HepG2 (cell line): ENCODE results near the gene DYNC1I2. TPM values are rescaled to one million over a fixed set of nuclear protein-coding genes. Genes with fewer than 3 reads are reported as not detected.

Experiments used
- ARNT2 ChIP-seq: sonication (generic); formaldehyde crosslinking; IDR thresholded peaks from 2 replicates; pipeline ENCODE4 v1.8.0; 2022; ENCODE audit warnings: mild to moderate bottlenecking, low read depth, missing genetic modification reagents, moderate library complexity
- ATF1 ChIP-seq: IDR thresholded peaks from 2 replicates; pipeline ENCODE4 v1.6.1; 2016; ENCODE audit warnings: mild to moderate bottlenecking, control low read depth
- E2F1 ChIP-seq: sonication (generic); formaldehyde crosslinking; IDR thresholded peaks from 2 replicates; pipeline ENCODE4 v1.5.0; 2020; ENCODE audit warnings: missing genetic modification reagents
- ELF1 ChIP-seq: sonication (generic); formaldehyde crosslinking; IDR thresholded peaks from 2 replicates; pipeline ENCODE4 v1.4.0; 2020; ENCODE audit warnings: missing genetic modification reagents
- FOXA1 ChIP-seq, 2 experiments: fragments of 450-650 bp in 1 of 2; sonication (generic) in 1 of 2; formaldehyde crosslinking in 1 of 2; IDR thresholded peaks; 2 replicates each; pipeline versions ENCODE4 v1.4.0 to v1.6.1; 2016 to 2020; ENCODE audit warnings: missing genetic modification reagents in 1 of 2
- KDM4B ChIP-seq: sonication (generic); formaldehyde crosslinking; IDR thresholded peaks from 2 replicates; pipeline ENCODE4 v1.4.0; 2020; ENCODE audit warnings: missing genetic modification reagents
- KLF12 ChIP-seq: sonication (generic); formaldehyde crosslinking; IDR thresholded peaks from 2 replicates; pipeline ENCODE4 v1.4.0; 2020; ENCODE audit warnings: missing genetic modification reagents, borderline replicate concordance
- MAFK ChIP-seq, 2 experiments: IDR thresholded peaks in 1 of 2; conservative IDR thresholded peaks in 1 of 2; 2 replicates each; pipeline ENCODE4 v1.6.1; 2011; ENCODE audit warnings: improper control_type of control experiment in 2 of 2, low read length in 2 of 2
- MIXL1 ChIP-seq: IDR thresholded peaks from 2 replicates; pipeline ENCODE4 v1.6.1; 2016
- NAIF1 ChIP-seq: sonication (generic); formaldehyde crosslinking; IDR thresholded peaks from 2 replicates; pipeline ENCODE4 v1.5.0; 2020; ENCODE audit warnings: mild to moderate bottlenecking, missing genetic modification reagents, borderline replicate concordance
- POLR2A ChIP-seq, 2 experiments: IDR thresholded peaks; 2 replicates each; pipeline ENCODE4 v1.6.1; 2011; ENCODE audit warnings: low read depth in 2 of 2, low read length in 2 of 2, mild to moderate bottlenecking in 1 of 2, moderate library complexity in 1 of 2; ENCODE audit not compliant: insufficient read depth in 1 of 2
- RNF2 ChIP-seq: fragments of 450-650 bp; conservative IDR thresholded peaks from 2 replicates; pipeline ENCODE4 v1.6.1; 2016; ENCODE audit warnings: low read depth
- SNAPC2 ChIP-seq: sonication (generic); formaldehyde crosslinking; IDR thresholded peaks from 2 replicates; pipeline ENCODE4 v1.8.1; 2022; ENCODE audit warnings: mild to moderate bottlenecking, missing genetic modification reagents
- SP4 ChIP-seq: sonication (generic); formaldehyde crosslinking; IDR thresholded peaks from 2 replicates; pipeline ENCODE4 v1.8.1; 2023; ENCODE audit warnings: mild to moderate bottlenecking, missing genetic modification reagents
- TFAP4 ChIP-seq: sonication (generic); IDR thresholded peaks from 2 replicates; pipeline ENCODE4 v1.6.1; 2016; ENCODE audit warnings: low read depth, borderline replicate concordance
- ZBTB3 ChIP-seq: sonication (generic); formaldehyde crosslinking; IDR thresholded peaks from 2 replicates; pipeline ENCODE4 v1.4.0; 2020; ENCODE audit warnings: low read depth, mild to moderate bottlenecking, moderate library complexity, missing genetic modification reagents, borderline replicate concordance
- ZGPAT ChIP-seq: IDR thresholded peaks from 2 replicates; pipeline ENCODE4 v1.6.1; 2016; ENCODE audit warnings: mild to moderate bottlenecking
- ZNF138 ChIP-seq: sonication (generic); formaldehyde crosslinking; IDR thresholded peaks from 2 replicates; pipeline ENCODE4 v1.5.0; 2020; ENCODE audit warnings: mild to moderate bottlenecking, low read depth, missing genetic modification reagents
- ZNF160 ChIP-seq: sonication (generic); formaldehyde crosslinking; IDR thresholded peaks from 2 replicates; pipeline ENCODE4 v1.8.0; 2022; ENCODE audit warnings: mild to moderate bottlenecking, inconsistent platforms, missing genetic modification reagents
- ZNF263 ChIP-seq: sonication (generic); formaldehyde crosslinking; IDR thresholded peaks from 2 replicates; pipeline ENCODE4 v1.4.0; 2020; ENCODE audit warnings: missing genetic modification reagents
- ZNF546 ChIP-seq: sonication (generic); formaldehyde crosslinking; conservative IDR thresholded peaks from 2 replicates; pipeline ENCODE4 v1.8.1; 2023; ENCODE audit warnings: mild to moderate bottlenecking, missing genetic modification reagents
- ZNF567 ChIP-seq: sonication (generic); formaldehyde crosslinking; IDR thresholded peaks from 2 replicates; pipeline ENCODE4 v1.8.1; 2023; ENCODE audit warnings: mild to moderate bottlenecking, missing genetic modification reagents, borderline replicate concordance
- ZNF614 ChIP-seq: IDR thresholded peaks from 2 replicates; pipeline ENCODE4 v1.6.1; 2018; ENCODE audit warnings: missing biosample characterization, missing genetic modification reagents, inconsistent platforms, borderline replicate concordance
- ZNF709 ChIP-seq: sonication (generic); formaldehyde crosslinking; IDR thresholded peaks from 2 replicates; pipeline ENCODE4 v1.5.0; 2020; ENCODE audit warnings: mild to moderate bottlenecking, missing genetic modification reagents
- ZNF724P ChIP-seq: sonication (generic); formaldehyde crosslinking; IDR thresholded peaks from 2 replicates; pipeline ENCODE4 v1.8.0; 2022; ENCODE audit warnings: missing genetic modification reagents, borderline replicate concordance
- ZNF776 ChIP-seq: sonication (generic); formaldehyde crosslinking; IDR thresholded peaks from 2 replicates; pipeline ENCODE4 v1.4.0; 2020; ENCODE audit warnings: mild to moderate bottlenecking, missing genetic modification reagents
- ZSCAN12 ChIP-seq: sonication (generic); formaldehyde crosslinking; IDR thresholded peaks from 2 replicates; pipeline ENCODE4 v1.9.0; 2021; ENCODE audit warnings: mild to moderate bottlenecking, missing genetic modification reagents
- ZSCAN21 ChIP-seq: sonication (generic); formaldehyde crosslinking; IDR thresholded peaks from 2 replicates; pipeline ENCODE4 v1.8.0; 2022; ENCODE audit warnings: mild to moderate bottlenecking, missing genetic modification reagents, moderate library complexity, borderline replicate concordance
- polyA plus RNA-seq, 8 experiments: library from polyadenylated mRNA; depleted of rRNA in 3 of 8; stranded (reverse) in 7 of 8; unstranded in 1 of 8; fragments of >200 nt; fragmentation: Illumina TruSeq in 4 of 8; extraction: Trizol in 4 of 8; gene quantifications; 2 replicates each; pipeline versions ENCODE4 v1.2.1 to v1.2.3, GENCODE V29; 2011 to 2016; ENCODE audit warnings: low read depth in 4 of 8, missing spikeins in 1 of 8, mixed read lengths in 1 of 8; ENCODE audit not compliant: insufficient read depth in 1 of 8
- total RNA-seq, 5 experiments: library from RNA; depleted of rRNA; stranded (reverse); fragments of >200 nt; fragmentation: Illumina TruSeq; extraction: Trizol; gene quantifications; 2 replicates each; pipeline ENCODE4 v1.2.3, GENCODE V29; 2016; ENCODE audit warnings: low read depth in 1 of 5

The DYNC1I2 gene
- total and polyA plus RNA-seq, 2 of the 13 experiments (the other 11 are each of a cell fraction or from before 2014, with no cell fraction given): 84.0 to 99.8 TPM

GRCh38 chr2:171687287-171688128 lies at the start of gene DYNC1I2 (continued):
- TF ChIP-seq ZSCAN21 (CRISPR knock-in tag) (peak; percentile 76; the same call in 1 of the 2 replicates), ZNF546 (CRISPR knock-in tag) (no peak; the same call in 1 of the 2 replicates), E2F1 (CRISPR knock-in tag) (peak; percentile 32; the same call in 1 of the 2 replicates), ZSCAN12 (CRISPR knock-in tag) (no peak), ZNF160 (peak; percentile 87), POLR2A (IDR thresholded peaks at IDR 0.05; ENCODE audit: insufficient read depth in 1 of 2, low read depth in 2 of 2, low read length in 2 of 2) (peak; percentile 72 to 82), ZNF724P (peak; percentile 76; the same call in 1 of the 2 replicates), TFAP4 (peak; percentile 50; the same call in 1 of the 2 replicates), KLF12 (CRISPR knock-in tag) (peak; percentile 99), RNF2 (peak; percentile 73; the same call in 1 of the 2 replicates), ZNF614 (CRISPR knock-in tag) (no peak; the same call in 1 of the 2 replicates), MIXL1 (no peak; the same call in 1 of the 2 replicates), FOXA1 (IDR thresholded peaks at IDR 0.05) (no peak), FOXA1 (CRISPR knock-in tag; IDR thresholded peaks at IDR 0.05) (0 out of 2 replicates have a peak, but pooled peaks have one; percentile 28), MAFK (conservative IDR thresholded peaks at IDR 0.05 in 1 of 2, IDR thresholded peaks at IDR 0.05 in 1 of 2; ENCODE audit: low read length in 2 of 2) (no peak), ZNF709 (0 out of 2 replicates have a peak, but pooled peaks have one; percentile 26), NAIF1 (CRISPR knock-in tag) (no peak; the same call in none of the 2 replicates), KDM4B (CRISPR knock-in tag) (peak; percentile 82), SNAPC2 (peak; percentile 17; the same call in 1 of the 2 replicates), SP4 (CRISPR knock-in tag) (peak; percentile 43; the same call in 1 of the 2 replicates), ELF1 (peak; percentile 98), ARNT2 (CRISPR knock-in tag) (peak; percentile 77), ZNF567 (CRISPR knock-in tag) (peak; percentile 90), ZNF138 (peak; percentile 83), ATF1 (CRISPR knock-in tag) (peak; percentile 96), ZBTB3 (CRISPR knock-in tag) (0 out of 2 replicates have a peak, but pooled peaks have one; percentile 75), ZNF263 (CRISPR knock-in tag) (peak; percentile 86), ZNF776 (CRISPR knock-in tag) (peak; percentile 48; the same call in 1 of the 2 replicates), ZGPAT (CRISPR knock-in tag) (peak; percentile 80; the same call in 1 of the 2 replicates)
